Uterus (tissue), 2 donors: ENCODE data around the gene KCNIP3.

Source experiments
- POLR2A ChIP-seq, 2 donors: fragments of 450-650 bp; IDR thresholded peaks; one replicate each; pipeline ENCODE4 v1.6.1; 2016; ENCODE audit warnings: antibody characterized with exemption in 2 of 2, mild to moderate bottlenecking in 1 of 2, moderate library complexity in 1 of 2
- TF ChIP-seq, protein P1 (sequence below), 4 experiments: fragments of 200-600 bp in 2 of 4; fragments of 450-650 bp in 2 of 4; sonication (generic) in 2 of 4; IDR thresholded peaks; one replicate each; pipeline ENCODE4 v1.5.1; 2016 to 2019; ENCODE audit warnings: antibody characterized with exemption in 4 of 4, mild to moderate bottlenecking in 2 of 4, moderate library complexity in 1 of 4

DNA sequence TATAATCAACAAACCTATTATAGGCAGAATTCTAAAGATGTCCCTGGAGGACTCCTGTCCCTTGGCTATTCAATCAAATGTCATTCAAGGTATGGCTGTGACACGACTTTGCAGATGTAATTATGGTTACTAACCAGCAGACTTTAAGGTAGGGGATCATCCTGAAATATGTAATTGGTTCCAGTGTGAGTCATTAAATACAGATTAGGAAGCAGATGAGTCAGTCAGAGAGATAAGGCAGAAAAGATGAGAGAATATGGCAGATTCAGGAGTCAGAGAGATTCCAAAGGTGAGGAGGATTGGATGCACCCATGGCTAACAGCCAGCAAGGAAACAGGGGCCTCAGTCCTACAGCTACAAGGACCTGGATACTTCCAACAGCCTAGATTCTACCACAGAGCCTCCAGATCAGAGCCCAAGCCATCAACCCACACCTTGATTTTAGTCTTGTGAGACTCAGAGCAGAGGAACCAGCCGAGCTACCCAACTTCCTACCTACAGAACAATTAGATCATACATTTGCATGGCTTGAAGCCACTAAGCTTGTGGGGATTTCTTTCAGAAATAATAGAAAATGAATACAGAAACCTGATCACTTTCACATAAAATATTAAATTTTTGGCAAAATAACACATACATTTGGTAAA lies 34.1 kb upstream of the KCNIP3 start:
- TF ChIP-seq, protein P1, sequence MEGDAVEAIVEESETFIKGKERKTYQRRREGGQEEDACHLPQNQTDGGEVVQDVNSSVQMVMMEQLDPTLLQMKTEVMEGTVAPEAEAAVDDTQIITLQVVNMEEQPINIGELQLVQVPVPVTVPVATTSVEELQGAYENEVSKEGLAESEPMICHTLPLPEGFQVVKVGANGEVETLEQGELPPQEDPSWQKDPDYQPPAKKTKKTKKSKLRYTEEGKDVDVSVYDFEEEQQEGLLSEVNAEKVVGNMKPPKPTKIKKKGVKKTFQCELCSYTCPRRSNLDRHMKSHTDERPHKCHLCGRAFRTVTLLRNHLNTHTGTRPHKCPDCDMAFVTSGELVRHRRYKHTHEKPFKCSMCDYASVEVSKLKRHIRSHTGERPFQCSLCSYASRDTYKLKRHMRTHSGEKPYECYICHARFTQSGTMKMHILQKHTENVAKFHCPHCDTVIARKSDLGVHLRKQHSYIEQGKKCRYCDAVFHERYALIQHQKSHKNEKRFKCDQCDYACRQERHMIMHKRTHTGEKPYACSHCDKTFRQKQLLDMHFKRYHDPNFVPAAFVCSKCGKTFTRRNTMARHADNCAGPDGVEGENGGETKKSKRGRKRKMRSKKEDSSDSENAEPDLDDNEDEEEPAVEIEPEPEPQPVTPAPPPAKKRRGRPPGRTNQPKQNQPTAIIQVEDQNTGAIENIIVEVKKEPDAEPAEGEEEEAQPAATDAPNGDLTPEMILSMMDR (IDR thresholded peaks at IDR 0.05), result no peak
- TF ChIP-seq POLR2A (IDR thresholded peaks at IDR 0.05), result no peak
